HL-60 (cell line): ENCODE measurements around the gene LAMA3.

Experiments
- DNase-seq, 2 experiments: peaks; one replicate each; pipeline ENCODE4 v3.0.0-alpha.2; 2010 to 2020; ENCODE audit warnings: low read depth in 1 of 2, low spot score in 1 of 2
- H3K27ac ChIP-seq: fragments of 250-450 bp; sonication (Bioruptor Pico); replicated peaks from 2 replicates; pipeline ENCODE4 v1.5.1; 2020; ENCODE audit warnings: mild to moderate bottlenecking, moderate library complexity
- H3K27me3 ChIP-seq: fragments of 250-450 bp; sonication (Bioruptor Pico); 2 replicates; pipeline ENCODE4 v1.5.1; 2021; ENCODE audit warnings: mild to moderate bottlenecking, moderate library complexity; ENCODE audit not compliant: insufficient read depth, poor library complexity, severe bottlenecking
- H3K4me3 ChIP-seq: replicated peaks from 2 replicates; pipeline ENCODE4 v1.5.1; 2011; ENCODE audit warnings: mild to moderate bottlenecking, control low read depth, low read length; ENCODE audit not compliant: insufficient read depth
- GABPA ChIP-seq: IDR thresholded peaks from 2 replicates; pipeline ENCODE4 v1.6.1; 2012; ENCODE audit warnings: low read depth
- POLR2AphosphoS5 ChIP-seq: IDR thresholded peaks from 2 replicates; pipeline ENCODE4 v1.6.1; 2012; ENCODE audit warnings: low read depth
- SPI1 ChIP-seq: IDR thresholded peaks from 2 replicates; pipeline ENCODE4 v1.6.1; 2012; ENCODE audit warnings: low read depth, mild to moderate bottlenecking, borderline replicate concordance
- TF ChIP-seq, protein P1 (sequence below): IDR thresholded peaks from 2 replicates; pipeline ENCODE4 v1.6.1; 2012; ENCODE audit warnings: low read depth; ENCODE audit not compliant: insufficient replicate concordance
- TF ChIP-seq, protein P2 (sequence below): IDR thresholded peaks from one replicate; pipeline ENCODE4 v1.5.1; 2011; ENCODE audit warnings: low read length, control low read depth, inconsistent platforms; ENCODE audit not compliant: insufficient read depth

The LAMA3 gene

DNA sequence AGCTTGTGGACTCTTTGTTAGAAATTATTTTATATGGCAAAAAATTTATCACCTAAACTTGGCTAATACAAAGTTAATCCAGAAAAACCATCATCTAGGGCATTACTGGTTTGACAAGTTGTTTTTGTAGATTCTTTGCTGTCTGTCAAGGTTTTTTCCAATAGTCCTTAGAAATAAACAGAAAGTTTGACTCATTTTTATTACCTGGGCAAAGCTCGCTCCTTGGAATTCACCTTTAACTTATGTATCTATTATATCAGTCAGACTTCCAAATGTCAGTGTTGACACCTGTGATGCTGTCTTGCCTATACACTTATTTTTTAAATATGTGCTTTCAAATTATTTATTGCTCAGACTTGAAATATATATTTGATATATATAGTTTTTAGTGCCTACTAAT lies 21.7 kb downstream of the LAMA3 start:
- peaks cover 3% of the 10 kb centered on the region for H3K27me3 ChIP-seq
- no peak for DNase-seq
- no peak overlapping the region for H3K27ac ChIP-seq
- TF ChIP-seq, protein P1, sequence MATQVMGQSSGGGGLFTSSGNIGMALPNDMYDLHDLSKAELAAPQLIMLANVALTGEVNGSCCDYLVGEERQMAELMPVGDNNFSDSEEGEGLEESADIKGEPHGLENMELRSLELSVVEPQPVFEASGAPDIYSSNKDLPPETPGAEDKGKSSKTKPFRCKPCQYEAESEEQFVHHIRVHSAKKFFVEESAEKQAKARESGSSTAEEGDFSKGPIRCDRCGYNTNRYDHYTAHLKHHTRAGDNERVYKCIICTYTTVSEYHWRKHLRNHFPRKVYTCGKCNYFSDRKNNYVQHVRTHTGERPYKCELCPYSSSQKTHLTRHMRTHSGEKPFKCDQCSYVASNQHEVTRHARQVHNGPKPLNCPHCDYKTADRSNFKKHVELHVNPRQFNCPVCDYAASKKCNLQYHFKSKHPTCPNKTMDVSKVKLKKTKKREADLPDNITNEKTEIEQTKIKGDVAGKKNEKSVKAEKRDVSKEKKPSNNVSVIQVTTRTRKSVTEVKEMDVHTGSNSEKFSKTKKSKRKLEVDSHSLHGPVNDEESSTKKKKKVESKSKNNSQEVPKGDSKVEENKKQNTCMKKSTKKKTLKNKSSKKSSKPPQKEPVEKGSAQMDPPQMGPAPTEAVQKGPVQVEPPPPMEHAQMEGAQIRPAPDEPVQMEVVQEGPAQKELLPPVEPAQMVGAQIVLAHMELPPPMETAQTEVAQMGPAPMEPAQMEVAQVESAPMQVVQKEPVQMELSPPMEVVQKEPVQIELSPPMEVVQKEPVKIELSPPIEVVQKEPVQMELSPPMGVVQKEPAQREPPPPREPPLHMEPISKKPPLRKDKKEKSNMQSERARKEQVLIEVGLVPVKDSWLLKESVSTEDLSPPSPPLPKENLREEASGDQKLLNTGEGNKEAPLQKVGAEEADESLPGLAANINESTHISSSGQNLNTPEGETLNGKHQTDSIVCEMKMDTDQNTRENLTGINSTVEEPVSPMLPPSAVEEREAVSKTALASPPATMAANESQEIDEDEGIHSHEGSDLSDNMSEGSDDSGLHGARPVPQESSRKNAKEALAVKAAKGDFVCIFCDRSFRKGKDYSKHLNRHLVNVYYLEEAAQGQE: no peak
- no peak for TF ChIP-seq GABPA
- TF ChIP-seq SPI1: no peak
- TF ChIP-seq, protein P2, sequence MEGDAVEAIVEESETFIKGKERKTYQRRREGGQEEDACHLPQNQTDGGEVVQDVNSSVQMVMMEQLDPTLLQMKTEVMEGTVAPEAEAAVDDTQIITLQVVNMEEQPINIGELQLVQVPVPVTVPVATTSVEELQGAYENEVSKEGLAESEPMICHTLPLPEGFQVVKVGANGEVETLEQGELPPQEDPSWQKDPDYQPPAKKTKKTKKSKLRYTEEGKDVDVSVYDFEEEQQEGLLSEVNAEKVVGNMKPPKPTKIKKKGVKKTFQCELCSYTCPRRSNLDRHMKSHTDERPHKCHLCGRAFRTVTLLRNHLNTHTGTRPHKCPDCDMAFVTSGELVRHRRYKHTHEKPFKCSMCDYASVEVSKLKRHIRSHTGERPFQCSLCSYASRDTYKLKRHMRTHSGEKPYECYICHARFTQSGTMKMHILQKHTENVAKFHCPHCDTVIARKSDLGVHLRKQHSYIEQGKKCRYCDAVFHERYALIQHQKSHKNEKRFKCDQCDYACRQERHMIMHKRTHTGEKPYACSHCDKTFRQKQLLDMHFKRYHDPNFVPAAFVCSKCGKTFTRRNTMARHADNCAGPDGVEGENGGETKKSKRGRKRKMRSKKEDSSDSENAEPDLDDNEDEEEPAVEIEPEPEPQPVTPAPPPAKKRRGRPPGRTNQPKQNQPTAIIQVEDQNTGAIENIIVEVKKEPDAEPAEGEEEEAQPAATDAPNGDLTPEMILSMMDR: no peak
- no peak for TF ChIP-seq POLR2AphosphoS5
- no peak overlapping the region for H3K4me3 ChIP-seq

DNA sequence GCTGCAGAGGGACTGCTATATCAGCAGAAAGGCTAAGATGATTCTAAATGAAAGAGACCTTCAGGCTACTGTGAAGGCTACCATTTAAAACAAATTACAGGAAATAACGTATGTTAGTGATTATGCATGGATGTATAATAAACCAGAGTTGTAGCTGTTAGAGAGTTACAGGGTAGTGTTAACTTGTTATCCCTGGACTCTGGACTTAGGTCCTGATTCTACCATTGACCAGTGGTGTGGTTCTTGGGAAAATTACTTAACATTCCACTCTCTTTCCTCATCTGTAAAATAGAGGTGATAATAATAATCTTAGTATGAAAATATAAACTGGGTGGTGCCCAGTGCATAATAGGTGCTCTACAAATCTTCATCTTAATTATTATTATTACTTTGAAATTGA lies 22.2 kb downstream of the LAMA3 start:
- Histone ChIP-seq H3K27me3 (peaks cover 3% of the 10 kb centered on the region), H3K27ac (no peak overlapping the region), H3K4me3 (no peak overlapping the region)
- DNase-seq: no peak
- TF ChIP-seq, protein P2: no peak
- TF ChIP-seq SPI1: no peak
- TF ChIP-seq, protein P1: no peak
- TF ChIP-seq POLR2AphosphoS5: no peak
- no peak for TF ChIP-seq GABPA

DNA sequence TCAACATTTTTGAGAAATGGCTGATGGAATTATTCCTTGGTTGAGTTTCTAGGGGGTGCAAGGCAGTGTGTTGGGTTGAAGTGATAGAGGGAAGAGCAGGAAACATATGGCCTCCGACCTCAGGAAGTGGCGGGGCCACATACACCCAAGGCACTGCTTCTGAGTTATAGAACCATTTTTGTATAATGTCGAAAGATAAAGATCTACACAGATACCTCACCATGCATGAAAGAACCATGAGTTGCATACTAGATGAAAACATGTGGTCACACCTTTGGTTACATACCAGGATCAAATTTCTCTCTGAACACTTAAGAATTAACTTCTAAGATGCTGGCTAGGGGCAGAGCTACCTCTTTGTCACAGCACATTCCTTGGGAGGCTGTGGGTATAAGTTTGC lies 23.2 kb downstream of the LAMA3 start:
- DNase-seq: no peak
- Histone ChIP-seq H3K27me3 (peaks cover 3% of the 10 kb centered on the region), H3K4me3 (no peak overlapping the region), H3K27ac (no peak overlapping the region)
- TF ChIP-seq, protein P1: no peak
- TF ChIP-seq, protein P2: no peak
- no peak for TF ChIP-seq POLR2AphosphoS5
- TF ChIP-seq SPI1: no peak
- TF ChIP-seq GABPA: no peak
